GM12801 (cell line): ENCODE measurements around the gene TSC2.

Experiments
- CTCF ChIP-seq: IDR thresholded peaks from one replicate; pipeline ENCODE4 v1.5.1; 2011; ENCODE audit warnings: control low read depth; ENCODE audit not compliant: insufficient read length; ENCODE audit errors: extremely low read depth

TSC2 gene

GRCh38 chr16:2015947-2016208 is 31.9 kb upstream of the TSC2 start:
- no peak for TF ChIP-seq CTCF

GRCh38 chr16:2016407-2016922 is 31.3 kb upstream of the TSC2 start:
- TF ChIP-seq CTCF = no peak

- no peak for TF ChIP-seq CTCF
Observed at GRCh38 chr16:2019518-2019920, 28.3 kb upstream of the TSC2 start, which contains the start of gene NPW. TSS of gene NPW (plus strand) at chr16:2019785.

GRCh38 chr16:2019921-2020831 is 27.6 kb upstream of the TSC2 start:
- no peak for TF ChIP-seq CTCF

- TF ChIP-seq CTCF = no peak
Observed at GRCh38 chr16:2022723-2023091, 25.1 kb upstream of the TSC2 start.

GRCh38 chr16:2023092-2024031 is 24.4 kb upstream of the TSC2 start:
- no peak for TF ChIP-seq CTCF

GRCh38 chr16:2024032-2024420 is 23.8 kb upstream of the TSC2 start:
- TF ChIP-seq CTCF = no peak
